ENCODE measurements around the gene BNIP3.

GRCh38 chr10:131978851-131979250 lies 2.9 kb downstream of the BNIP3 start:
- TF ChIP-seq ZNF449 (tag by site-specific recombination; IDR thresholded peaks at IDR 0.05) (no peak), ATF2 (tag by site-specific recombination; IDR thresholded peaks at IDR 0.05; ENCODE audit: low read depth) (no peak), ZNF792 (tag by site-specific recombination; IDR thresholded peaks at IDR 0.05) (no peak), CTCF (tag by site-specific recombination; IDR thresholded peaks at IDR 0.05) (no peak), ZNF121 (tag by site-specific recombination; IDR thresholded peaks at IDR 0.05) (no peak), HOXC10 (CRISPR knock-in tag; IDR thresholded peaks at IDR 0.05) (no peak), ZNF658 (tag by site-specific recombination; IDR thresholded peaks at IDR 0.05) (no peak), ZSCAN5A (tag by site-specific recombination; IDR thresholded peaks at IDR 0.05) (no peak), ZNF830 (tag by site-specific recombination; IDR thresholded peaks at IDR 0.05; ENCODE audit: low read depth) (no peak), ZBTB11 (tag by site-specific recombination; conservative IDR thresholded peaks at IDR 0.05; ENCODE audit: low read depth) (no peak), ELK4 (IDR thresholded peaks at IDR 0.05; ENCODE audit: borderline replicate concordance, low read depth, low read length) (no peak), SP2 (tag by site-specific recombination; IDR thresholded peaks at IDR 0.05) (no peak), ZNF274 (IDR thresholded peaks at IDR 0.05; ENCODE audit: low read length) (no peak), ZNF274 (tag by site-specific recombination; IDR thresholded peaks at IDR 0.05; ENCODE audit: borderline replicate concordance) (no peak)

Data from HEK293 (cell line).